Trophoblast cell (in vitro differentiated cells and primary cell): ENCODE data around the gene ALOX12.
A peak's percentile ranks its signal among the peaks of the same experiment; 100 is the strongest.

Experiments
- DNase-seq, 2 donors: peaks; one replicate each; pipeline ENCODE4 v3.0.0-alpha.2; 2016
- H2AFZ ChIP-seq: 2 replicates; pipeline ENCODE4 v1.6.1; 2013; ENCODE audit warnings: low read length, moderate library complexity, mild to moderate bottlenecking; ENCODE audit not compliant: insufficient read depth, poor library complexity
- H2AK5ac ChIP-seq: 2 replicates; pipeline ENCODE4 v1.6.1; 2013; ENCODE audit warnings: mild to moderate bottlenecking, low read length
- H2BK120ac ChIP-seq: 2 replicates; pipeline ENCODE4 v1.6.1; 2013; ENCODE audit warnings: low read length, mild to moderate bottlenecking, moderate library complexity; ENCODE audit not compliant: insufficient read depth, poor library complexity
- H2BK12ac ChIP-seq: 2 replicates; pipeline ENCODE4 v1.6.1; 2013; ENCODE audit warnings: mild to moderate bottlenecking, low read length, moderate library complexity
- H2BK5ac ChIP-seq: 2 replicates; pipeline ENCODE4 v1.6.1; 2013; ENCODE audit warnings: low read length, low read depth, moderate library complexity, mild to moderate bottlenecking; ENCODE audit not compliant: poor library complexity
- H3K14ac ChIP-seq: 2 replicates; pipeline ENCODE4 v1.6.1; 2013; ENCODE audit warnings: mild to moderate bottlenecking, low read length
- H3K18ac ChIP-seq: 2 replicates; pipeline ENCODE4 v1.6.1; 2013; ENCODE audit warnings: mild to moderate bottlenecking, low read length
- H3K23ac ChIP-seq: 2 replicates; pipeline ENCODE4 v1.6.1; 2013; ENCODE audit warnings: low read length
- H3K27ac ChIP-seq: 2 replicates; pipeline ENCODE4 v1.5.1; 2013; ENCODE audit warnings: low read depth, mild to moderate bottlenecking, inconsistent platforms, low read length, moderate library complexity
- H3K27me3 ChIP-seq: 2 replicates; pipeline ENCODE4 v1.6.1; 2013; ENCODE audit warnings: inconsistent platforms, mild to moderate bottlenecking, low read length, moderate library complexity; ENCODE audit not compliant: insufficient read depth
- H3K36me3 ChIP-seq, 2 experiments: 1 replicate in 1 of 2; 2 replicates in 1 of 2; pipeline ENCODE4 v1.6.1; 2013; ENCODE audit warnings: low read length in 2 of 2, mild to moderate bottlenecking in 2 of 2, moderate library complexity in 1 of 2; ENCODE audit not compliant: insufficient read depth in 2 of 2, control insufficient read depth in 1 of 2
- H3K4ac ChIP-seq: 2 replicates; pipeline ENCODE4 v1.6.1; 2013; ENCODE audit warnings: low read depth, mild to moderate bottlenecking, low read length, moderate library complexity
- H3K4me1 ChIP-seq, 2 experiments: 1 replicate in 1 of 2; 2 replicates in 1 of 2; pipeline ENCODE4 v1.6.1; 2013; ENCODE audit warnings: low read length in 2 of 2, mild to moderate bottlenecking in 2 of 2, moderate library complexity in 1 of 2; ENCODE audit not compliant: insufficient read depth in 2 of 2, control insufficient read depth in 1 of 2
- H3K4me2 ChIP-seq: 2 replicates; pipeline ENCODE4 v1.6.1; 2013; ENCODE audit warnings: inconsistent platforms, mild to moderate bottlenecking, low read length, moderate library complexity
- H3K4me3 ChIP-seq: 2 replicates; pipeline ENCODE4 v1.5.1; 2013; ENCODE audit warnings: mild to moderate bottlenecking, low read depth, low read length, inconsistent platforms
- H3K79me1 ChIP-seq: one replicate; pipeline ENCODE4 v1.6.1; 2013; ENCODE audit warnings: low read length
- H3K79me2 ChIP-seq: 2 replicates; pipeline ENCODE4 v1.6.1; 2013; ENCODE audit warnings: low read length, mild to moderate bottlenecking; ENCODE audit not compliant: control insufficient read depth, insufficient read depth, poor library complexity
- H3K9ac ChIP-seq: 2 replicates; pipeline ENCODE4 v1.6.1; 2013; ENCODE audit warnings: mild to moderate bottlenecking, low read length
- H3K9me3 ChIP-seq: 2 replicates; pipeline ENCODE4 v1.6.1; 2013; ENCODE audit warnings: low read depth, mild to moderate bottlenecking, control low read depth, inconsistent platforms, low read length; ENCODE audit not compliant: insufficient read depth
- H4K12ac ChIP-seq: 2 replicates; pipeline ENCODE4 v1.6.1; 2013; ENCODE audit warnings: low read depth, mild to moderate bottlenecking, low read length, moderate library complexity
- H4K8ac ChIP-seq: 2 replicates; pipeline ENCODE4 v1.6.1; 2013; ENCODE audit warnings: low read depth, mild to moderate bottlenecking, low read length, moderate library complexity
- H4K91ac ChIP-seq: one replicate; pipeline ENCODE4 v1.6.1; 2013; ENCODE audit warnings: low read depth, mild to moderate bottlenecking, low read length, moderate library complexity
- WGBS: extraction: QIAGEN DNeasy Blood & Tissue Kit; methylation state at CpG from one replicate; pipeline ENCODE4 v1.1.7; 2013; ENCODE audit warnings: missing lambda C conversion rate; ENCODE audit not compliant: insufficient read length, insufficient coverage; ENCODE audit errors: extremely low coverage; 5-methylcytosine and 5-hydroxymethylcytosine counted together

The ALOX12 gene

DNA sequence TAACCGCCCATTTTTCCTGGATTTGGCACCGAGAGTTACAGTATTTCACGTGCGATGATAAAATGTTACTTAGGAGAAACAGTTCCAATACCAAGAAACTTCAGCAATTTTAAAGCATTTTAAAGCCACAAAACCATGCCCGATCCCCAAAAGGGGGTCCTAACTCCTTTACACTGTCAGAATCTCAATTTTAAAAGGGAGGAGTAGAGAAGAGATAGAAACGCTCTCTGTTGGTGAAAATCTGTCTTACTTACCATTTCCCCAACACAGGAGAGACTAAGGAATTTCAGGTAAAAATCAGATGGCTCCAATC, 16.0 kb downstream of the ALOX12 start:
- Histone ChIP-seq H2BK12ac (no peak overlapping the region), H4K12ac (no peak overlapping the region), H3K9ac (peak overlapping the region; percentile 45), H3K23ac (no peak overlapping the region), H3K4me2 (peak overlapping the region; percentile 95), H3K27me3 (no peaks in the 10 kb centered on the region), H4K91ac (no peak overlapping the region), H3K4ac (peak overlapping the region; percentile 68), H3K18ac (no peak overlapping the region), H3K79me1 (peaks cover 20% of the 10 kb centered on the region), H4K8ac (no peak overlapping the region), H2BK120ac (no peak overlapping the region), H3K9me3 (no peaks in the 10 kb centered on the region), H2AFZ (no peak overlapping the region), H3K14ac (no peak overlapping the region), H3K4me1 (peaks cover 11 to 20% of the 10 kb centered on the region in 2 experiments), H3K79me2 (peaks cover 14% of the 10 kb centered on the region), H2AK5ac (no peak overlapping the region), H3K27ac (peak overlapping the region; percentile 95), H2BK5ac (no peak overlapping the region), H3K4me3 (peak overlapping the region; percentile 99), H3K36me3 (peaks cover 9 to 14% of the 10 kb centered on the region in 2 experiments)
- DNase-seq: no peak
- no CpG with 5 or more reads among the region's 6 CpGs for WGBS

DNA sequence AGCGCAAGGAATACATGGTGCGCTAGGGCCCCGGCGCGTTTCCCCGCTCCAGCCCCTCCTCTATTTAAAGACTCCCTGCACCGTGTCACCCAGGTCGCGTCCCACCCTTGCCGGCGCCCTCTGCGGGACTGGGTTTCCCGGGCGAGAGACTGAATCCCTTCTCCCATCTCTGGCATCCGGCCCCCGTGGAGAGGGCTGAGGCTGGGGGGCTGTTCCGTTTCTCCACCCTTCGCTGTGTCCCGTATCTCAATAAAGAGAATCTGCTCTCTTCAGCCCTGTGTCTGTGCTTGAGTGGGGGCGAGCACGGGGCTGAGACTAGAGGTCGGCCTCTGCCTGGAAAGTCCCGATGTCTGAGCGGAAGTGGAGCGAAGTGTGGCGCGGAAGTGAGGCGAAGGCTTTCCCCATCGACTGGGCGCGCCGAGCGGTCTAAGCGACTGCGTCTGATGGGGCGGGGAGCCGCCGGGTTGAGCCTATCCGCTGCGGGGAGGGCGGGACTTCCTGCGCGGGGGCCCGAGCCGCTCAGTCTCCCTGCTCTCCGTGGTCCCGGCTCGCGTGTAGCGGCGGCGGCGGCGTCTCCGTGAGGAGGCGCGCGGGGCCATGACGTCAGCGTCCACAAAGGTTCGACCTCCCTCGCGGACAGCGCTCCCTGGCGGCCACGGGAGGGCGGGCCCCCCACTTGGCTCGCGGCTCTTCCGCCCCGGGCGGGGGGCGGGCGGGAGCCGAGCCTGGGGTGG, 18.6 kb downstream of the ALOX12 start:
- H3K4me1 ChIP-seq: peaks cover 11 to 20% of the 10 kb centered on the region in 2 experiments
- H2BK5ac ChIP-seq: peak overlapping the region; percentile 70
- no peak overlapping the region for H2BK12ac ChIP-seq
- peak overlapping the region; percentile 70 for H3K18ac ChIP-seq
- H2AFZ ChIP-seq: peak overlapping the region; percentile 81
- no peaks in the 10 kb centered on the region for H3K9me3 ChIP-seq
- peak overlapping the region; percentile 95 for H3K4me2 ChIP-seq
- peak overlapping the region; percentile 89 for H4K12ac ChIP-seq
- peak overlapping the region; percentile 75 for H3K9ac ChIP-seq
- H2BK120ac ChIP-seq: peak overlapping the region; percentile 23
- H3K14ac ChIP-seq: peak overlapping the region; percentile 79
- peak overlapping the region; percentile 75 for H3K4me3 ChIP-seq
- peaks cover 14% of the 10 kb centered on the region for H3K79me2 ChIP-seq
- H3K23ac ChIP-seq: no peak overlapping the region
- H3K27ac ChIP-seq: peak overlapping the region; percentile 86
- H2AK5ac ChIP-seq: peak overlapping the region; percentile 31
- H3K27me3 ChIP-seq: no peaks in the 10 kb centered on the region
- no CpG with 5 or more reads among the region's 75 CpGs for WGBS
- peaks cover 20% of the 10 kb centered on the region for H3K79me1 ChIP-seq
- H4K8ac ChIP-seq: peak overlapping the region; percentile 95
- H3K36me3 ChIP-seq: peaks cover 15 to 20% of the 10 kb centered on the region in 2 experiments
- peak overlapping the region; percentile 79 for H4K91ac ChIP-seq
- H3K4ac ChIP-seq: peak overlapping the region; percentile 38
- peak; percentile 97 to 98 for DNase-seq

DNA sequence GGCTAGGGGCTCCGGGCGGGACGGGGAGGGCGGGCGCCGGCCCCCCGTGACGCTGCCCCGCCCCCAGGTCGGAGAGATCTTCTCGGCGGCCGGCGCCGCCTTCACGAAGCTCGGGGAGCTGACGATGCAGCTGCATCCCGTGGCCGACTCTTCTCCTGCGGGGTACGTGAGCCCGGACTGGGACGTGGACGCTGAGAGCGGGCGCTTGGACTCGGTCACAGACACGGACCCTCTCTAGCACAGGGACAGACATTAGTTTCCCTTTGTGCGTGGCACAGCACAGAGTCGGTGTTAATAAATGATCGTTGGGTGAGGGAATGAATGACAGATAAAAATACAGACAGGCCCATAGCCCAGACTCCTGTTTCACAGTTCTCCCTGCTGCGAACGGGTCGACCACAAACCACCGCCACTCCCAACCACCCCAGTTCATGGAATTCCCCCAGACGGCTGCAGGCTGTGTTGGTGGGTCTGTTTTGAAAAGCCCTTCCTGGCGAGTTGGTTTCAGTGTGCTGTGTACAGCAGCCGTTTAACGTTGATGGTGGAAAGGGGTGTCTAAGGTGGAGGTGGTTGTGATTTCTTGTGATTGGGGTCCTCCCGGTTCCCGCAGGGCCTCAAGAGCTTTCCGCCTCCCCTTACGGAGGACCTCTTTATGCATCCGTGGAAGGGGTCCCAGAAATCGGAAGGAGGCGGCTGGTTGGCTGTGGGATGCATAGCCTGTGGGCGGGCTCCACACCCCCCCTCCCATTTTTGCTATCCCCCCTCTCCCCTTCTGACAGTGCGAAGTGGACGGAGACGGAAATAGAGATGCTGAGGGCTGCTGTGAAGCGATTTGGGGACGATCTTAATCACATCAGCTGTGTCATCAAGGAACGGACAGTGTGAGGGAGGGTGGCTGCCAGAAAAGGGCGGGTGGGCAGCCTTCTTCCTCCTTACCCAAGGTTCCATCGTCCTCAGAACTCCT, 19.4 kb downstream of the ALOX12 start:
- no CpG with 5 or more reads among the region's 56 CpGs for WGBS
- no peaks in the 10 kb centered on the region for H3K9me3 ChIP-seq

DNA sequence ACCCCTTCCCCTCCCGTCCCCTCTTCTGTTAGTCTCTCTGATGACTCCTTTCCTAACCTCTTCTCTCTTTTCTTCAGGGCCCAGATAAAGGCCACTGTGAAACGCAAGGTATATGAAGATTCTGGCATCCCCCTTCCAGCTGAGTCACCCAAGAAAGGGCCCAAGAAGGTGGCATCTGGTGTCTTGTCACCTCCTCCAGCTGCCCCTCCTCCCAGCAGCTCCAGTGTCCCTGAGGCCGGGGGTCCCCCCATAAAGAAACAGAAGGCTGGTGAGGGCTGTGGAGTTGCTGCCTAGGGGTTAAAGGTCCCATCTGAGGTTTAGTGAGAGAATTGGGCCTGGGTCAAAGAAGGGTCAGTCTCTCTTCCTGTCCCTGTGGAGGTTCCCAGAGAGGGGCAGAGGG, 20.6 kb downstream of the ALOX12 start:
- Histone ChIP-seq H4K8ac (no peak overlapping the region), H3K79me1 (peaks cover 20% of the 10 kb centered on the region), H3K4me2 (no peak overlapping the region), H3K14ac (no peak overlapping the region), H3K36me3 (peaks cover 12 to 16% of the 10 kb centered on the region in 2 experiments), H3K4me1 (peaks cover 11 to 23% of the 10 kb centered on the region in 2 experiments), H3K18ac (no peak overlapping the region), H3K9ac (no peak overlapping the region), H3K23ac (no peak overlapping the region), H2AK5ac (no peak overlapping the region), H2BK12ac (no peak overlapping the region), H2AFZ (no peak overlapping the region), H4K91ac (no peak overlapping the region), H2BK120ac (no peak overlapping the region), H3K27ac (no peak overlapping the region), H3K4me3 (no peak overlapping the region), H3K9me3 (no peaks in the 10 kb centered on the region), H4K12ac (no peak overlapping the region), H3K79me2 (peaks cover 13% of the 10 kb centered on the region), H2BK5ac (no peak overlapping the region), H3K4ac (no peak overlapping the region), H3K27me3 (no peaks in the 10 kb centered on the region)
- DNase-seq: no peak
- no CpG with 5 or more reads among the region's 3 CpGs for WGBS

More for the DNA sequence above, 19.4 kb downstream of the ALOX12 start:
- peaks cover 12 to 16% of the 10 kb centered on the region in 2 experiments for H3K36me3 ChIP-seq
- H3K79me2 ChIP-seq: peaks cover 14% of the 10 kb centered on the region
- peak overlapping the region; percentile 88 for H3K4me3 ChIP-seq
- peak overlapping the region; percentile 18 for H2BK12ac ChIP-seq
- peaks cover 20% of the 10 kb centered on the region for H3K79me1 ChIP-seq
- no peak overlapping the region for H3K23ac ChIP-seq
- H2AK5ac ChIP-seq: peak overlapping the region; percentile 86
- H3K27me3 ChIP-seq: no peaks in the 10 kb centered on the region
- peak overlapping the region; percentile 42 for H2BK5ac ChIP-seq
- H3K18ac ChIP-seq: peak overlapping the region; percentile 96
- H3K4me2 ChIP-seq: peak overlapping the region; percentile 84
- peak overlapping the region; percentile 85 for H3K4ac ChIP-seq
- peak overlapping the region; percentile 91 for H4K12ac ChIP-seq
- peak in 1 of 2 donors; percentile 39 for DNase-seq
- peaks cover 11 to 23% of the 10 kb centered on the region in 2 experiments for H3K4me1 ChIP-seq
- H4K91ac ChIP-seq: peak overlapping the region; percentile 82
- peak overlapping the region; percentile 81 for H2AFZ ChIP-seq
- peak overlapping the region; percentile 95 for H3K14ac ChIP-seq
- H3K9ac ChIP-seq: peak overlapping the region; percentile 89
- peak overlapping the region; percentile 94 for H4K8ac ChIP-seq
- peak overlapping the region; percentile 86 for H3K27ac ChIP-seq
- H2BK120ac ChIP-seq: peak overlapping the region; percentile 85
